Measurements from ENCODE around the gene MARVELD2.
"Not testable (repeated sequence)": the region's sequence is repeated elsewhere in the genome, so short reads cannot be mapped to it uniquely, and the experiment has no call there.

Gene MARVELD2, protein sequence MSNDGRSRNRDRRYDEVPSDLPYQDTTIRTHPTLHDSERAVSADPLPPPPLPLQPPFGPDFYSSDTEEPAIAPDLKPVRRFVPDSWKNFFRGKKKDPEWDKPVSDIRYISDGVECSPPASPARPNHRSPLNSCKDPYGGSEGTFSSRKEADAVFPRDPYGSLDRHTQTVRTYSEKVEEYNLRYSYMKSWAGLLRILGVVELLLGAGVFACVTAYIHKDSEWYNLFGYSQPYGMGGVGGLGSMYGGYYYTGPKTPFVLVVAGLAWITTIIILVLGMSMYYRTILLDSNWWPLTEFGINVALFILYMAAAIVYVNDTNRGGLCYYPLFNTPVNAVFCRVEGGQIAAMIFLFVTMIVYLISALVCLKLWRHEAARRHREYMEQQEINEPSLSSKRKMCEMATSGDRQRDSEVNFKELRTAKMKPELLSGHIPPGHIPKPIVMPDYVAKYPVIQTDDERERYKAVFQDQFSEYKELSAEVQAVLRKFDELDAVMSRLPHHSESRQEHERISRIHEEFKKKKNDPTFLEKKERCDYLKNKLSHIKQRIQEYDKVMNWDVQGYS

DNA sequence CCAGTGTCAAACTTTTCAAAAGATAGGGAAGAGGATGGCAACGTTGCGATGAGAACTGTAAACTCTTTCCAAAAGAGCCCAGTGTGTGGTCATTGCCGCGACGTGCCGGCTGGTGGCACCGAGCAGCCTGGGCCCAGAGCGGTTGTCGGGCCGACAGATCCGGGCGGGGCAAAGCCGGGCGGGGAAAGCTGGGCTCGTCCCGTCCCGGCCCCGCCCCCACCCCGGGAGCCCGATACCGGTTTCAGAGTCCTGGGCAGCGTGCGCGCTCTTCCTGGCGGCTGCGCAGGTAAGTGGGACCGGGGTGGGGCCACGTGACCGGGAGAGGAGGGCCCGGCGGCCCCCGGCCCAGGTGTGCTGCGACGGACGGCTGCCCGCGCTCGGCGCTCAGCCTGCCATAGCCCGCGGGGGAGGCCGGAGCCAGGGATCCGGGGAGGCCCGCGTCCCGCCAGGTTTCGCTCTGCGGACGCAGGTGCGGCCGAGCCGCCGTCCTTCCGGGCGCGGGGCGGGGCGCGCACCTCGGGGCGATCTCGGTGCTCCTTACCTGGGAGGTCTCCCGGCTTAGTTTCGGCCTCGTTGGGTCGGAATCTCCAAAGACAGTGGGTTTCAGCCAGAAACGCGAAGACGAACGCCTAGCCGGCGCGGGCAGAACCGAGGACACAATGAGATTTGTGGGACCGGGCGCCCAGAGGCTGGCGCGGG, at the start of gene MARVELD2:
Gene MARVELD2, plus strand, starts transcription at position 232 of the 699 bp plus-strand sequence. CDS start 4,270 bp downstream, outside the sequence.
- CTCF ChIA-PET: interaction anchor here (1.1 kb wide), 1 partner anchor 321 kb away, joined by 4 read pairs; the partner anchor contains the start of gene SLC30A5
- peak within 1 kb of the TSS; percentile 68 for H3K27ac ChIP-seq
- POLR2A ChIA-PET (ENCODE audit: low non-redundant PET): interaction anchor here (0.5 to 0.6 kb wide), 2 partner anchors 22 to 144 kb away, joined by 3 read pairs; no protein-coding TSS in a partner anchor
- DNase-seq (ENCODE audit: low spot score): peak; percentile 98
- TF ChIP-seq, protein P1, sequence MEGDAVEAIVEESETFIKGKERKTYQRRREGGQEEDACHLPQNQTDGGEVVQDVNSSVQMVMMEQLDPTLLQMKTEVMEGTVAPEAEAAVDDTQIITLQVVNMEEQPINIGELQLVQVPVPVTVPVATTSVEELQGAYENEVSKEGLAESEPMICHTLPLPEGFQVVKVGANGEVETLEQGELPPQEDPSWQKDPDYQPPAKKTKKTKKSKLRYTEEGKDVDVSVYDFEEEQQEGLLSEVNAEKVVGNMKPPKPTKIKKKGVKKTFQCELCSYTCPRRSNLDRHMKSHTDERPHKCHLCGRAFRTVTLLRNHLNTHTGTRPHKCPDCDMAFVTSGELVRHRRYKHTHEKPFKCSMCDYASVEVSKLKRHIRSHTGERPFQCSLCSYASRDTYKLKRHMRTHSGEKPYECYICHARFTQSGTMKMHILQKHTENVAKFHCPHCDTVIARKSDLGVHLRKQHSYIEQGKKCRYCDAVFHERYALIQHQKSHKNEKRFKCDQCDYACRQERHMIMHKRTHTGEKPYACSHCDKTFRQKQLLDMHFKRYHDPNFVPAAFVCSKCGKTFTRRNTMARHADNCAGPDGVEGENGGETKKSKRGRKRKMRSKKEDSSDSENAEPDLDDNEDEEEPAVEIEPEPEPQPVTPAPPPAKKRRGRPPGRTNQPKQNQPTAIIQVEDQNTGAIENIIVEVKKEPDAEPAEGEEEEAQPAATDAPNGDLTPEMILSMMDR (conservative IDR thresholded peaks at IDR 0.05; ENCODE audit: low read depth): peak; percentile 71

DNA sequence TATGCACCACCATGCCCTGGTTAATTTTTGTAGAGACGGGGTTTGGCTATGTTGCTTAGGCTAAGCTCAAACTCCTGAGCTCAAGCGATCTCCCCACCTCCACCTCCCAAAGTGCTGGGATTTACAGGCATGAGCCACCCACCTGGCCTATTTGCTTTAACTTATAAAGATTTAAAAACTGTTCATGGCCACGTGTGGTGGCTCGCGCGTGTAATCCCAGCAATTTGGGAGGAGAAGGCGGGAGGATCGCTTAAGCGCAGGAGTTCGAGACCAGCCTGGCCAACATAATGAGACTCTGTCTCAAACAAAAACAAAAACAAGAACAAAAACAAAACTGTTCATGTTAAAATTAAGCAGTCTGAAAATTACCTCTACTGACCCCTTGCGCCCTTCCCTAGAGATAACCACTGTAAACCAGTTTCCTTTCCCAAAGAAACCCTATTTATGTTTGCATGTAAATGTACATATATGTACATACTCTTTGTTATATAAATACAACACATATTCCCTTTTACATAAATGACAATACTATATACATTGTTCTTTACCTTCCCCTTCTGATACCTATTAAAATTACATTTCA, 47.1 kb upstream of the MARVELD2 start:
- POLR2A ChIA-PET (ENCODE audit: low non-redundant PET): no interaction called here
- peak overlapping the region; percentile 35 for H3K27ac ChIP-seq
- no peak for DNase-seq (ENCODE audit: low spot score)
- TF ChIP-seq, protein P1 (conservative IDR thresholded peaks at IDR 0.05; ENCODE audit: low read depth): no peak
- CTCF ChIA-PET: interaction anchor here (1.2 kb wide), 1 partner anchor 274 kb away, joined by 5 read pairs; no protein-coding TSS in a partner anchor

DNA sequence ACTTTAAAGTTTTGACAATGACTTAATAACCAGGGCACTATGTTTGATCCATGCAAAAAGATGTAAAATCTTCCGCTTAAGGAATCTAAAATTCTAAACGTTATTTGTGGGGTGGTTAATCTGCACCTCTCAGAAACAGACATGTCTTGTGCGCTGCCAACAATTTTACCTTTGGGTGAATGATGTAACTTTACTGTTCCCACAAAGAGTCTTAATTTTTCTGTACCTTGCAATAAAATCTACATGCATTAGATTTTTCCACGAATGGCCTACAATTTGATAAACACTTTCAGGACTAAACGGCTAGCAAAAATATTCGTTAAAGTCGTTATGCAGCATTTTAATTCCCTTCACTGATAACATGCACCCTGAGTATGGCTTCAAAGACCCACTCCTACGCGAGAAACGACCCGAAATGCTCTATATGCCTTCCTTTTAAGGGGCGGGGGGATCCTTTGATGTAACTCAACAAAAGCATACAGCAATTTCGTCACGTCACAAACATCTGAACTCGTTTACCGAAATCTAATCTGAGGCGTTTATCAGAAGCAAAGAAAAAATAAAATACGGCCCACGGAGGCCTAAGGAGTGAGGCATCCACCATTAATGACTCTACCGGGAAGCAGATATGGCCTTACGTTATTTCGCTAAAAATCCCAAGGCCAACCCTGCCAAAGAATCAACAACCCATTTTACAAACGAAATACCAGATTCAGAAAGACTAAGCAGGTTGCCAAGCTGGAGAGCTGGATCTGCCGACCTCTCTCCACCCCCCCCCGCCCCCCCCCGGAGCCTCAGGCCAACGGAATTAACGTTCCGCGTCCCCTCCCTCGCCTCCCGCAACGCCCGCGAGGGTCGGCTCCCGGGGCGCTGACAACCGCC, 46.2 kb upstream of the MARVELD2 start:
- H3K27ac ChIP-seq: peak overlapping the region; percentile 97
- peak; percentile 78 for DNase-seq (ENCODE audit: low spot score)
- TF ChIP-seq, protein P1 (conservative IDR thresholded peaks at IDR 0.05; ENCODE audit: low read depth): no peak
- ChIA-PET POLR2A (ENCODE audit: low non-redundant PET) (no interaction called here), CTCF (interaction anchor here (1.2 kb wide), 1 partner anchor 275 kb away, joined by 5 read pairs; no protein-coding TSS in a partner anchor)

DNA sequence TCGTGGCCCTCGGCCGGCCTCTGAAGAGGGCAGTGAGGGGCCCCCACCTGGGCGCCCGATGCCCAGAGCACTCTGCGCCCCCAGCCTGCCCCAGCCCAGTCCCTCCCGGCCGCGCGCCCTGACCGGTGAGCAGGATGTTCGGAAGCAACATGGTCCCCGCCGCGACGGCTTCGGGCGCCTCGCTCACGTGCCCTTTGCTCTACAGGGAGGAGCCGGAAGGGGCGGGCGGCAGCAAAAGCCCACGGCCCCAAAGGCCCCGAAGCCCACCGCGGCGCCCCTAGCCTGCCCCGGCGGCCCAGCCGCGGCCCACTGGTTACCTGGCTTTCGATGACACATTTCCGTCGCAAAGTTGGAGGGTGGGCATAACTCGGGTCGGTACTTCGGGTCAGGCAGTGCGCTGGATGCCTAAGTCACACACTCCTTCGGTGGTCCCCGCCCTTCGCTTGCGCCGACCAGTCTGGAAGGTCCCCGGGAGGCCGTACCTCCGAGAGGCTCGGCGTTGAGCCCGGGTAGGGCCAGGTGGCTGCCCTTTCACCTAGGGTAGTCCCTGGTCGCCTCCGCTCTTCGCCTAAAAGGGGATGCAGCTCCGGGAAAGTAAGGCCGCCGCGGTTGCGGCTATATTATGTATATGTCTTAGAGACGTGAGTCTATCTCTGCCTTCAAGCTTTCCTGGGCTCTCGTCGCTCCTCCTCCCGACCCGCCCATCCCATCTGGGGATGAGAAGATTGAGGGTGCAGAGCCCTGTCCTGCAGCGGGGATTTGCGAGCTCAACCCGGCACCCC, 45.4 kb upstream of the MARVELD2 start, which contains the start of the genes AK6, RAD17 and TAF9:
Gene AK6, minus strand, starts transcription at position 181 of the 782 bp plus-strand sequence. Its CDS starts 30 bp downstream, at position 151.
Gene RAD17, plus strand, starts transcription at position 479 of the 782 bp plus-strand sequence. CDS start 2,391 bp downstream, outside the sequence.
Gene TAF9, minus strand, starts transcription at position 181 of the 782 bp plus-strand sequence. CDS start 3,783 bp downstream, outside the sequence.
- ChIA-PET CTCF (interaction anchor here (1.2 to 1.4 kb wide), 2 partner anchors 276 kb away, joined by 5 to 7 read pairs; partner anchors contain the start of gene SLC30A5), POLR2A (ENCODE audit: low non-redundant PET) (no interaction called here)
- H3K27ac ChIP-seq: peak within 1 kb of the TSS; percentile 97
- TF ChIP-seq, protein P1 (conservative IDR thresholded peaks at IDR 0.05; ENCODE audit: low read depth): no peak
- peak; percentile 93 for DNase-seq (ENCODE audit: low spot score)

DNA sequence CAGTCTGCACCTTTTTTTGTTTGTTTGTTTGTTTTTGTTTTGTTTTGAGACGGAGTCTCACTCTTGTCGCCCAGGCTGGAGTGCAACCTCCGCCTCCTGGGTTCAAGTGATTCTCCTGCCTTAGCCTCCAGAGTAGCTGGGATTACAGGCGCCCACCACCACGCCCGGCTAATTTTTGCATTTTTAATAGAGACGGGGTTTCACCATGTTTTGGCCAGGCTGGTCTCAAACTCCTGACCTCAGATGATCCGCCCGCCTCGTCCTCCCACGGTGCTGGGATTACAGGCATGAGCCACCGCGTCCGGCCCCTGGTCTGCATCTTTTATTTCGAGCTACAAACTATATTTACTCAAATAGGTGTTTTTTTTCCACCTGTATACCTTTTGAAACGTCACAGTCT, 44.6 kb upstream of the MARVELD2 start:
- peak overlapping the region; percentile 97 for H3K27ac ChIP-seq
- DNase-seq (ENCODE audit: low spot score); POLR2A ChIA-PET (ENCODE audit: low non-redundant PET): not testable (repeated sequence)
- CTCF ChIA-PET: interaction anchor here (0.6 to 1.4 kb wide), 2 partner anchors 22 to 277 kb away, joined by 3 to 7 read pairs; partner anchors contain the start of gene SLC30A5
